GM18502 (cell line): ENCODE data around the gene BMPR1B.
"Not testable (repeated sequence)": the region's sequence is repeated elsewhere in the genome, so short reads cannot be mapped to it uniquely, and the experiment has no call there.

Source experiments
- ATAC-seq: cut with Tn5 transposase; IDR thresholded peaks from one replicate; pipeline ENCODE4 v1.9.1; 2021; ENCODE audit warnings: mild to moderate bottlenecking; ENCODE audit not compliant: unreplicated experiment, poor library complexity

Gene BMPR1B

GRCh38 chr4:95161781-95162469 is 404.2 kb downstream of the BMPR1B start:
- no peak for ATAC-seq

GRCh38 chr4:95162867-95163266 is 405.1 kb downstream of the BMPR1B start:
- no peak for ATAC-seq

- ATAC-seq: peak; percentile 94
Observed at GRCh38 chr4:95165926-95166524, 408.3 kb downstream of the BMPR1B start.

GRCh38 chr4:95167805-95168204 is 410.1 kb downstream of the BMPR1B start:
- no peak for ATAC-seq

GRCh38 chr4:95170176-95170575 is 412.4 kb downstream of the BMPR1B start:
- no peak for ATAC-seq

GRCh38 chr4:95171377-95171776 is 413.6 kb downstream of the BMPR1B start:
- not testable (repeated sequence) for ATAC-seq

GRCh38 chr4:95178938-95179337 is 421.2 kb downstream of the BMPR1B start:
- no peak for ATAC-seq

GRCh38 chr4:95180531-95181242 is 422.9 kb downstream of the BMPR1B start:
- ATAC-seq: no peak

GRCh38 chr4:95181243-95181995 is 423.7 kb downstream of the BMPR1B start:
- ATAC-seq: no peak

GRCh38 chr4:95181996-95182306 is 424.2 kb downstream of the BMPR1B start:
- no peak for ATAC-seq

GRCh38 chr4:95183656-95184408 is 426.1 kb downstream of the BMPR1B start:
- ATAC-seq: no peak

- no peak for ATAC-seq
Observed at GRCh38 chr4:95186666-95187065, 428.9 kb downstream of the BMPR1B start.

GRCh38 chr4:95188701-95189370 is 431.1 kb downstream of the BMPR1B start:
- no peak for ATAC-seq

- no peak for ATAC-seq
Observed at GRCh38 chr4:95190751-95191436, 433.1 kb downstream of the BMPR1B start.

- ATAC-seq: no peak
Observed at GRCh38 chr4:95191537-95191936, 433.8 kb downstream of the BMPR1B start.

- ATAC-seq: no peak
Observed at GRCh38 chr4:95193391-95194224, 435.9 kb downstream of the BMPR1B start.

GRCh38 chr4:95197353-95197752 is 439.6 kb downstream of the BMPR1B start:
- no peak for ATAC-seq

- no peak for ATAC-seq
Observed at GRCh38 chr4:95198961-95199360, 441.2 kb downstream of the BMPR1B start.
